ENCODE data around the gene TTC21B.

The TTC21B gene

DNA sequence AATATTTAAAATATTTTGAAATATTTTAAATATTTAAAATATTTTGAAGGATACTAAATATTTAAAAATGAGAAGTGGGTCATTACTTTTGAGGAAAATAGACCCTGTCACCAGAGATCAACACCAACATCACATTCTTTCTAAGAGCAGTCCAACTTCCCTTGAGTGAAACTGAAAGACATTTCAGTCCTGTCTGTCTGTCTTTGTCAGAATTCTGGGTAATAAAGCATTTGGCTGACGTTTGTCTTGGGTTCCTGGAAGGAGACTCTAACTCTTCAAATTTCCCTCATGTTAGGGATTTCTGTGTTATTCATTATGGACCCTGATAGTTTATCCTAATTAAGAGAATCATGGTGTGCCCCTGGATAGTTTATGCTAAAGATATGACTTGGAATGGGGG, 32.8 kb downstream of the TTC21B start:
- no peak for DNase-seq

DNA sequence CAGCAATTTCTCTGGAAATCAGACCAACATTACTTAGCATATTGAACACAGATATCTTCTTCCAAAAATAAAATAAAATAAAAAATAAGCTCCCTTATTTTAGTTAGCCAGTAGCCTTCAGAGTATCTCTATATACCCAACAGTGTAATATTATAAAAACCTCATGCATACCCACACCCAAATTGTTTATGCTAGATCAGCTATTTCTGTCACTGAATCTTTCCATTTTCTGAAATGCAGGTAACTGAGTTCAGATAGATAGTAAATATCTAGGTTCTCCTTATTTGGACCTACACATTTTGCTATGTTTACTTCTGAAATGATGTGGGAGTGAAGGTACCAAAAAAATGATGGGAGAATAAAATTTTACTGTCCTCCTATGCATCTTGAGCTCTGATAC, 39.9 kb downstream of the TTC21B start:
- no peak for DNase-seq

- DNase-seq = no peak
These were observed 41.6 kb downstream of the TTC21B start for GRCh38 chr2:165911981-165912380.

- no peak for DNase-seq
These were observed 42.3 kb downstream of the TTC21B start for GRCh38 chr2:165911231-165911630.

DNA sequence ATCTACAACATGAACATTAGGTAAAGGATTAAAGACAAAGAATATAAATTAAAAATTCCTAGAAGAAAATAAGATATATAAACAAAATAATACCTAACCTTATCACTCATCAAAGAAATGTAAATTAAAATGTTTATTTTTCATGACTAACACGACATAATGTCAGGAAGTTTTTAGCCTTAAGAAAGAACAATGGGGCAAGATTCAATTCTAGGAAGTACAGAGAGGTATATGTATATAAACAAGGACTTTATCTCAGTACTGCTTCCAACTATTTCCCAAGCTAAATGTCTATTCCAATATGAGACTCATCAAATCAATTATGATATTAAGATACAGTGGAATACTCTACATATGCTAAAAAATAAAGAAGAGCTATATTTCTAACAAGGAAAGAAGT, 44.1 kb downstream of the TTC21B start:
- no peak for DNase-seq

GRCh38 chr2:165905854-165906253, 47.7 kb downstream of the TTC21B start:
- DNase-seq = no peak

GRCh38 chr2:165905269-165905668, 48.3 kb downstream of the TTC21B start:
- DNase-seq = no peak

DNA sequence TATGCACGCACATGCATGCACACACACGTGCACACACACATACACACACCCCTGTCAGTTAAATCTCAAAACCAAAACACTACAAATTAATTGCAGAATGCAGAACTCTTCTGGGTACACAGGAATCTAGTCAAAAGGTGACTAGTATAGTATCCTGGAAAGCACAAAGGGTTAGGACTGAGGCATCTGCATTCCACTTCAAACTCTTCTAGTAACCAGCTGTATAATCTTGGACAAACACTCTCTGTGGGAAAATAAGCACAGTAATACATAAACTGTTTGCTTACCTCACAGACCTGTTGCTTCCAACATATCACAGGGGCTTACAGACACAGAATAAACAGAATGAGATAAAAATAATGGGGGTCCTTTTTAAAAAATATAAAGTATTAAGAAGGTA, 49.1 kb downstream of the TTC21B start:
- no peak for DNase-seq

GRCh38 chr2:165903406-165903805, 50.2 kb downstream of the TTC21B start:
- no peak for DNase-seq

- peak; percentile 37 for DNase-seq
These were observed 50.6 kb downstream of the TTC21B start for GRCh38 chr2:165902934-165903333.

GRCh38 chr2:165901620-165902298, 51.8 kb downstream of the TTC21B start:
- DNase-seq = no peak

- no peak for DNase-seq
These were observed 54.3 kb downstream of the TTC21B start for GRCh38 chr2:165899311-165899710.

GRCh38 chr2:165898381-165898780, 55.2 kb downstream of the TTC21B start:
- no peak for DNase-seq

- no peak for DNase-seq
These were observed 55.9 kb downstream of the TTC21B start for GRCh38 chr2:165897726-165898125.

DNA sequence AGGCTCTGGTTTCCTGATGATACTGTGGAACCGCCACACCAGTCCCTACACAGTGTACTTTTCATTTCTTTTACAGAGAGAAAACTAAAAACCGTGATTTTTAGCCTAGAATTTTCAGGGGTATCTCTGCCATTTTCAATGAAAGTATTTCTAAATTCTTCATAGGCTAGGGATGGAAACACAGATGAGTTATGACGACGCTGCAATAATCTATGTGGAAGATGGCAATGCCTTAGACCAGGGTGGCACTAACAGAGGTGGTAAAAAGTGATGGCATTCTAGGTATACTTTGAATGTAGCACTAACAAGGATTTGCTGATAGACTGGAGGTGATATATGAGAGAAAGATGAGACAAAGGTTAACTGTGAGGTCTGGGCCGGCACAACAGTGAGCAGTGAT, 56.5 kb downstream of the TTC21B start:
- DNase-seq = no peak

DNA sequence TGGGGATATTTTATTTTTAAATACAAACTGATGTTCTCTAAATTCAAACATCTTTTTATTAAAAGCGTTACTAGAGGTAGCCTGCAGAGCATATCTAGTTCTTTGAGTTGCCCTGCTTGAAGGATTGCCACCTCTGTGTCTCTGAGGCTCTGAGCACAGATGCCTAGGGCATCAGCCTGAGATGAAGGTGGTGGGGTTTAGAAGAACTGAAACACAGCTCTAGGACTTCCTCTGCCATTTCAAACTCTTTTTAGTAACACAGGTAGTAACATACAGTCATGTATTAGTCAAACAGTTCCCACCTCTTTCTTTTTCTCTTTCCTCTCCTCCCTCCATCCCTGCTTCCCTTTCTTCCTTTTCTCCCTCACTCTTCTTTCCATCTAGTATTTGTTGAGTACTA, 57.6 kb downstream of the TTC21B start:
- no peak for DNase-seq

- DNase-seq = no peak
These were observed 60.0 kb downstream of the TTC21B start for GRCh38 chr2:165893556-165893955.

DNA sequence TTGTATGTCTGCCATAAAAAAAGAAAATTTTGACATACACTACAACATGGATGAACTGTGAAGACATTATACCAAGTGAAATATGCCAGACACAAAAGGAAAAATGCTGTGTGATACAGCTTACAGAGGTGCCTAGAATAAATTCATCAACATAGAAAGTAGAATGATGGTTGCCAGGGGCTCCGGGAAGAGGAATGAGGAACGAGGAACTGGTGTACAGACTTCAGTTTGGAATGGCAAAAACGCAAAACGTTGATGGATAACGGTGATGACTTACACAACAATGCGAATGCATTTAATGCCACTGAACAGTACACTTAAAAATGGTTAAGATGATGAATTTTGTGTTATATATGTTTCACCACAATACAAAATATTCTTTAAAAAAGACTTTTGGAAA, 61.0 kb downstream of the TTC21B start:
- no peak for DNase-seq

DNA sequence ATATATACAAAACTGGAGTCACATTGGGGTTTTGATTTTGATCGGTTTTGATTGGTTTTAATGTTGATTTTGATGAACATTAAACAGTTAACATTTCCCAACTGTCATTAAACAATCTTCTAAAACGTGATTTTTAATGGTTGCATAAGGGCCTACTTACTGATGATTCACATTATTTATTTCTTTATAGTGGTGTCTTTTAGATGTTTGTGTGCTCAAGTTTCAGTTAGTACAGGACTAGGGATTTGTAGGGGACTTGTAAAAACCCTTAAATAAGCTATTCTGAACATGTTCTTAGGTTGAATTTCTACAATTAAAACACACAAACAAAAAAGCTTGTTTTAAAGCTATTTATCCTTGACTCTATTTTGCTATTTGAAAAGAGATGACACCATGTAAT, 61.6 kb downstream of the TTC21B start:
- no peak for DNase-seq

DNA sequence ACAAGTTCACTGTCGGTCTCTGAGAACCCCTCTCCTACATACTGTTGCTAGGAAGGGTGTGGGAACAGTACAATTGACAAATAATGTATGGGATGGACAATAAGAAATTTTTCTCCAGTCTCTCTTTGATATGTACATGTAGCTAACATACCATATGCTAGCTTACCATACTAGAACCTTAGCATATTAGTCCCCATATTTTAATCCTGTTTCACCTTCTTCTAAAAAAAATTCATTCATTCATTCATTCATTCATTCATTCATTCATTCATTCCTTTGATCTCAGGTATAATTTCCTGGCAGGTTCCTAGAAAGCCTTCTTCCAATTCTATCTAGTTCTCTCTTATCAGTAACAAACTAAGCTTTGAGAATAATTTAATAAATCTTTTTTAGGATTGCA, 62.2 kb downstream of the TTC21B start:
- DNase-seq = no peak

GRCh38 chr2:165889798-165890197, 63.8 kb downstream of the TTC21B start:
- no peak for DNase-seq

GRCh38 chr2:165889158-165889557, 64.4 kb downstream of the TTC21B start:
- DNase-seq = peak; percentile 19

DNA sequence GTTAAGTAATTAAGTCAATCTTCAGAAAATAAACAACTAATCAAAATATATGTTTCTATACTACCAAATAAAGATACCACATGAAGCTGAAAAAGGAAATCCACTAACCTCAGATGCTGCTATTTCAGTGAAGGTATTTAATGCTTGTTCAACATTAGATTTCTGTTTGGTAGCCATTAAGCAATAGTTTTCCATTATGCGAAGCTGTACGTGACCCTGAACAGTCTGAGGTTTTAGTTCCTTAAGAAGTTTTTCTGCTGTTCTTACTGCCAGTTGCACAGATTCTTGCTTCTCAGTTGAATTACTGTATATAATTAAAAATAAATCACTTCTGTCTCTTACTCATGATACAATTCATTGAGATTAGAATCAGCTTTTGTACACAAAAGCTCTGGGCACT, 65.4 kb downstream of the TTC21B start:
- no peak for DNase-seq

- DNase-seq = peak; percentile 70
These were observed 67.0 kb downstream of the TTC21B start for GRCh38 chr2:165886487-165887146.

Data from hematopoietic multipotent progenitor cell treated with erythropoietin and hydrocortisone succinate and interleukin-3 and kit ligand, for 8 days (in vitro differentiated cells).